ENCODE data around the gene LARP1B.

DNA sequence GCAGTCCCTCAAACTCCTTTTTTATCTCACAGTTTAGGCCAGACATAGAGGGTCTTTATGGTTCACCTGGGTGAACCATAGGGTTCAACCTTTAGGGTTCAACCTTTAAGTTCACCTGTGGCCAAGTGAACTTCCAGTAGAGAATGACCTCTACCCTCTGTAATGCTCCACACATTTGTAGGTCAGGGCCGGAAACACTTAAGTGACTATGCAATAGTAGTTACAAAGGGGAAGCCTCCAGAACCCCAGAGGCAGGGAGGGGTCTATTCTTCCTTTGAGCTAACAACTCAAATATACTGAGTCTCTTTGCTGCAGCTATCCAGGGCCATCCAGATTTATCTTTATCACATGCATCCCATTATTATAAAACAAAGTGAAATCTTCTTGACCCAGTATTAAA, 100.0 kb downstream of the LARP1B start:
- TF ChIP-seq, protein P1, sequence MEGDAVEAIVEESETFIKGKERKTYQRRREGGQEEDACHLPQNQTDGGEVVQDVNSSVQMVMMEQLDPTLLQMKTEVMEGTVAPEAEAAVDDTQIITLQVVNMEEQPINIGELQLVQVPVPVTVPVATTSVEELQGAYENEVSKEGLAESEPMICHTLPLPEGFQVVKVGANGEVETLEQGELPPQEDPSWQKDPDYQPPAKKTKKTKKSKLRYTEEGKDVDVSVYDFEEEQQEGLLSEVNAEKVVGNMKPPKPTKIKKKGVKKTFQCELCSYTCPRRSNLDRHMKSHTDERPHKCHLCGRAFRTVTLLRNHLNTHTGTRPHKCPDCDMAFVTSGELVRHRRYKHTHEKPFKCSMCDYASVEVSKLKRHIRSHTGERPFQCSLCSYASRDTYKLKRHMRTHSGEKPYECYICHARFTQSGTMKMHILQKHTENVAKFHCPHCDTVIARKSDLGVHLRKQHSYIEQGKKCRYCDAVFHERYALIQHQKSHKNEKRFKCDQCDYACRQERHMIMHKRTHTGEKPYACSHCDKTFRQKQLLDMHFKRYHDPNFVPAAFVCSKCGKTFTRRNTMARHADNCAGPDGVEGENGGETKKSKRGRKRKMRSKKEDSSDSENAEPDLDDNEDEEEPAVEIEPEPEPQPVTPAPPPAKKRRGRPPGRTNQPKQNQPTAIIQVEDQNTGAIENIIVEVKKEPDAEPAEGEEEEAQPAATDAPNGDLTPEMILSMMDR (IDR thresholded peaks at IDR 0.05 in 2 of 3, conservative IDR thresholded peaks at IDR 0.05 in 1 of 3; ENCODE audit: borderline replicate concordance in 1 of 3, insufficient read depth in 1 of 3, low read depth in 2 of 3, low read length in 2 of 3), result no peak
- no peak for TF ChIP-seq POLR2AphosphoS5 (IDR thresholded peaks at IDR 0.05; ENCODE audit: low read depth, low read length)
- TF ChIP-seq, protein P2, sequence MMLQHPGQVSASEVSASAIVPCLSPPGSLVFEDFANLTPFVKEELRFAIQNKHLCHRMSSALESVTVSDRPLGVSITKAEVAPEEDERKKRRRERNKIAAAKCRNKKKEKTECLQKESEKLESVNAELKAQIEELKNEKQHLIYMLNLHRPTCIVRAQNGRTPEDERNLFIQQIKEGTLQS (IDR thresholded peaks at IDR 0.05), result no peak
- TF ChIP-seq, protein P3, sequence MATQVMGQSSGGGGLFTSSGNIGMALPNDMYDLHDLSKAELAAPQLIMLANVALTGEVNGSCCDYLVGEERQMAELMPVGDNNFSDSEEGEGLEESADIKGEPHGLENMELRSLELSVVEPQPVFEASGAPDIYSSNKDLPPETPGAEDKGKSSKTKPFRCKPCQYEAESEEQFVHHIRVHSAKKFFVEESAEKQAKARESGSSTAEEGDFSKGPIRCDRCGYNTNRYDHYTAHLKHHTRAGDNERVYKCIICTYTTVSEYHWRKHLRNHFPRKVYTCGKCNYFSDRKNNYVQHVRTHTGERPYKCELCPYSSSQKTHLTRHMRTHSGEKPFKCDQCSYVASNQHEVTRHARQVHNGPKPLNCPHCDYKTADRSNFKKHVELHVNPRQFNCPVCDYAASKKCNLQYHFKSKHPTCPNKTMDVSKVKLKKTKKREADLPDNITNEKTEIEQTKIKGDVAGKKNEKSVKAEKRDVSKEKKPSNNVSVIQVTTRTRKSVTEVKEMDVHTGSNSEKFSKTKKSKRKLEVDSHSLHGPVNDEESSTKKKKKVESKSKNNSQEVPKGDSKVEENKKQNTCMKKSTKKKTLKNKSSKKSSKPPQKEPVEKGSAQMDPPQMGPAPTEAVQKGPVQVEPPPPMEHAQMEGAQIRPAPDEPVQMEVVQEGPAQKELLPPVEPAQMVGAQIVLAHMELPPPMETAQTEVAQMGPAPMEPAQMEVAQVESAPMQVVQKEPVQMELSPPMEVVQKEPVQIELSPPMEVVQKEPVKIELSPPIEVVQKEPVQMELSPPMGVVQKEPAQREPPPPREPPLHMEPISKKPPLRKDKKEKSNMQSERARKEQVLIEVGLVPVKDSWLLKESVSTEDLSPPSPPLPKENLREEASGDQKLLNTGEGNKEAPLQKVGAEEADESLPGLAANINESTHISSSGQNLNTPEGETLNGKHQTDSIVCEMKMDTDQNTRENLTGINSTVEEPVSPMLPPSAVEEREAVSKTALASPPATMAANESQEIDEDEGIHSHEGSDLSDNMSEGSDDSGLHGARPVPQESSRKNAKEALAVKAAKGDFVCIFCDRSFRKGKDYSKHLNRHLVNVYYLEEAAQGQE (IDR thresholded peaks at IDR 0.05; ENCODE audit: low read depth), result no peak
- no peak for TF ChIP-seq EZH2 (IDR thresholded peaks at IDR 0.05)
- no peak for TF ChIP-seq CEBPB (IDR thresholded peaks at IDR 0.05; ENCODE audit: low read depth)
- TF ChIP-seq JUND (IDR thresholded peaks at IDR 0.05), result no peak
- TF ChIP-seq POLR2A (IDR thresholded peaks at IDR 0.05; ENCODE audit: borderline replicate concordance, extremely low read depth, insufficient read depth, insufficient read length), result no peak
- TF ChIP-seq, protein P4, sequence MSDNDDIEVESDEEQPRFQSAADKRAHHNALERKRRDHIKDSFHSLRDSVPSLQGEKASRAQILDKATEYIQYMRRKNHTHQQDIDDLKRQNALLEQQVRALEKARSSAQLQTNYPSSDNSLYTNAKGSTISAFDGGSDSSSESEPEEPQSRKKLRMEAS (IDR thresholded peaks at IDR 0.05), result no peak
- no peak for TF ChIP-seq CBX3 (IDR thresholded peaks at IDR 0.05; ENCODE audit: low read depth)
- no peak for TF ChIP-seq TCF7L2 (IDR thresholded peaks at IDR 0.05; ENCODE audit: borderline replicate concordance, extremely low read depth, insufficient read depth, insufficient read length)
- no peak for TF ChIP-seq FOSL1 (IDR thresholded peaks at IDR 0.05; ENCODE audit: low read depth)
- TF ChIP-seq EZH2phosphoT487 (IDR thresholded peaks at IDR 0.05; ENCODE audit: borderline replicate concordance), result no peak
